ENCODE results near the gene COX15. TPM values are rescaled to one million over a fixed set of nuclear protein-coding genes. Genes with fewer than 3 reads are reported as not detected.

The COX15 gene
- total RNA-seq, result 10 to 100 TPM; 21.0 to 30.5 (median 24.1) TPM

DNA sequence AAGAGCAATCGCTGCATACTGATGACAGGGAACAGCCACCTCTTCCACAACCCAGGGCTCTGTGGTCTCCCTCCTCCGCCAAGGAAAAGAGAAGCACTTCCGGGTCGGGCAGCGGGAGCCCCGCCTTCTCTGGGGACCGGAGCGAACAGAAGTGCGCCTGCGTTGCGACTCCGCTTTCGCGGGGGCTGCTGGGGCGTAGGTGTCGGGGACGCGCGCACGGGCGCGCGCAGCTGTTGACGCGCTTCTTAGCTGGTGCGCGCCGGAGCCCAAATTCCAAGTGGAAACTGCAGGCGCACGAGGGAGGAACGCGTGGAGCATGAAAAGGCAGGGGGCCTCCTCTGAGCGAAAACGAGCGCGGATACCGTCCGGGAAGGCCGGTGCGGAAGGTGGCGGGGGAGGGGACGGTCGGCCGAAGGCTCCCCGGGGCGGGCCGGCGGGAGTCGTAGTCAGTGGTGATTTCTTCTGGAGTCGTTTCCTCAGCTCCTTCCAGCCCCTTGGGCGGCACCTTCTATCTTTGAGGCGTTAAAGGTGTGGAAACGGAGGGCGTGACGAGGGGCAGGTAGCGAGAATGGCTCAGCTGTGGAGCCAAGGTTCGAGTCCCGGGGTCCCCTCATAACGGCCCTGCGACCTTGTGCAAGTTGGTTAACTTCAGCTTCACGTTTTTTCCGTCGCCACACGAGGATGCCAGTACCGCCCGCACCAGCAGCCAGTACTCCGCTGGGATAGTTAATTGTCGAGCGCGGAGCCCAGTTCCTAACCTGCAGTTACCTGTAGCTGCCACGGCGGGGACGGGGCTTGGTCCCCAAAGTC is at the start of gene COX15, which contains the start of gene CUTC:
Gene COX15 (minus strand): TSS at position 95 of the 810 bp plus-strand sequence. CDS start 78 bp downstream, at position 17.
Gene CUTC (plus strand): TSS at position 202 of the 810 bp plus-strand sequence. CDS start 115 bp downstream, at position 317.
- H3K27ac ChIP-seq (replicated peaks in 1 of 4), result peak within 1 kb of the TSS; percentile 87 to 96 (median 92)
- intact Hi-C loops (cut with DNase I), result loop anchor here (5.0 kb wide), 2 partner anchors 110 to 555 kb away; partner anchors contain the start of genes BLOC1S2 and SLC25A28
- peak; percentile 99 for DNase-seq (ENCODE audit: extremely low spot score)
- 0% methylated on average over 30 of the region's 73 CpGs for WGBS
- peaks cover 23 to 42% (median 36%) of the 10 kb centered on the region in 4 donors for H3K4me1 ChIP-seq
- peaks cover 9 to 32% (median 16%) of the 10 kb centered on the region in 4 donors for H3K36me3 ChIP-seq
- TF ChIP-seq EP300 (IDR thresholded peaks at IDR 0.05) (no peak), POLR2A (IDR thresholded peaks at IDR 0.05; ENCODE audit: low read depth) (peak; percentile 86), POLR2AphosphoS5 (IDR thresholded peaks at IDR 0.05) (peak; percentile 95 to 98)
- TF ChIP-seq, protein P1, sequence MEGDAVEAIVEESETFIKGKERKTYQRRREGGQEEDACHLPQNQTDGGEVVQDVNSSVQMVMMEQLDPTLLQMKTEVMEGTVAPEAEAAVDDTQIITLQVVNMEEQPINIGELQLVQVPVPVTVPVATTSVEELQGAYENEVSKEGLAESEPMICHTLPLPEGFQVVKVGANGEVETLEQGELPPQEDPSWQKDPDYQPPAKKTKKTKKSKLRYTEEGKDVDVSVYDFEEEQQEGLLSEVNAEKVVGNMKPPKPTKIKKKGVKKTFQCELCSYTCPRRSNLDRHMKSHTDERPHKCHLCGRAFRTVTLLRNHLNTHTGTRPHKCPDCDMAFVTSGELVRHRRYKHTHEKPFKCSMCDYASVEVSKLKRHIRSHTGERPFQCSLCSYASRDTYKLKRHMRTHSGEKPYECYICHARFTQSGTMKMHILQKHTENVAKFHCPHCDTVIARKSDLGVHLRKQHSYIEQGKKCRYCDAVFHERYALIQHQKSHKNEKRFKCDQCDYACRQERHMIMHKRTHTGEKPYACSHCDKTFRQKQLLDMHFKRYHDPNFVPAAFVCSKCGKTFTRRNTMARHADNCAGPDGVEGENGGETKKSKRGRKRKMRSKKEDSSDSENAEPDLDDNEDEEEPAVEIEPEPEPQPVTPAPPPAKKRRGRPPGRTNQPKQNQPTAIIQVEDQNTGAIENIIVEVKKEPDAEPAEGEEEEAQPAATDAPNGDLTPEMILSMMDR (IDR thresholded peaks at IDR 0.05), result peak; percentile 11 to 40 (median 25)
- peak within 1 kb of the TSS; percentile 78 to 84 (median 80) for H3K4me3 ChIP-seq
- H3K27me3 ChIP-seq, result no peaks in the 10 kb centered on the region
- no peaks in the 10 kb centered on the region for H3K9me3 ChIP-seq

GRCh38 chr10:99779335-99779734 is 47.4 kb upstream of the COX15 start:
- WGBS, result 16% methylated on average over 4 of the region's 4 CpGs
- Histone ChIP-seq H3K9me3 (no peaks in the 10 kb centered on the region), H3K4me1 (peaks cover 0 to 15% (median 4%) of the 10 kb centered on the region in 4 donors), H3K27me3 (no peaks in the 10 kb centered on the region), H3K36me3 (no peaks in the 10 kb centered on the region), H3K27ac (replicated peaks in 1 of 4) (peak overlapping the region in 3 of 4 donors; percentile 31 to 64 (median 50)), H3K4me3 (no peak overlapping the region)
- intact Hi-C loops (cut with DNase I), result no loop called here
- no peak for DNase-seq (ENCODE audit: extremely low spot score)
- TF ChIP-seq, protein P1 (IDR thresholded peaks at IDR 0.05), result no peak
- TF ChIP-seq EP300 (IDR thresholded peaks at IDR 0.05), result no peak
- no peak for TF ChIP-seq POLR2AphosphoS5 (IDR thresholded peaks at IDR 0.05)

- Histone ChIP-seq H3K27me3 (no peaks in the 10 kb centered on the region), H3K4me3 (no peak overlapping the region), H3K27ac (replicated peaks in 1 of 4) (no peak overlapping the region), H3K4me1 (peaks cover 0 to 11% (median 0%) of the 10 kb centered on the region in 4 donors), H3K36me3 (no peaks in the 10 kb centered on the region), H3K9me3 (no peaks in the 10 kb centered on the region)
- WGBS, result 100% methylated on average over 1 of the region's 1 CpG
- intact Hi-C loops (cut with DNase I), result no loop called here
- DNase-seq (ENCODE audit: extremely low spot score), result no peak
- TF ChIP-seq EP300 (IDR thresholded peaks at IDR 0.05) (no peak), POLR2AphosphoS5 (IDR thresholded peaks at IDR 0.05) (no peak), POLR2A (IDR thresholded peaks at IDR 0.05; ENCODE audit: low read depth) (no peak)
- TF ChIP-seq, protein P1 (IDR thresholded peaks at IDR 0.05), result no peak
These were observed 46.2 kb upstream of the COX15 start for GRCh38 chr10:99777918-99778714.

- Histone ChIP-seq H3K9me3 (no peaks in the 10 kb centered on the region), H3K4me3 (no peak overlapping the region), H3K27me3 (no peaks in the 10 kb centered on the region), H3K4me1 (peaks cover 0 to 11% (median 0%) of the 10 kb centered on the region in 4 donors), H3K27ac (replicated peaks in 1 of 4) (no peak overlapping the region), H3K36me3 (no peaks in the 10 kb centered on the region)
- DNase-seq (ENCODE audit: extremely low spot score), result no peak
- intact Hi-C loops (cut with DNase I), result no loop called here
- TF ChIP-seq EP300 (IDR thresholded peaks at IDR 0.05) (no peak), POLR2A (IDR thresholded peaks at IDR 0.05; ENCODE audit: low read depth) (no peak), POLR2AphosphoS5 (IDR thresholded peaks at IDR 0.05) (no peak)
- TF ChIP-seq, protein P1 (IDR thresholded peaks at IDR 0.05), result no peak
These were observed 43.9 kb upstream of the COX15 start for GRCh38 chr10:99775850-99776249.
